GM18526 (cell line): Measurements from ENCODE around the gene PKN3.
A peak's percentile ranks its signal among the peaks of the same experiment; 100 is the strongest.

Source experiments
- POLR2A ChIP-seq: IDR thresholded peaks from 3 replicates; pipeline ENCODE4 v1.6.1; 2011; ENCODE audit not compliant: insufficient read length; ENCODE audit errors: extremely low read depth

PKN3 gene

DNA sequence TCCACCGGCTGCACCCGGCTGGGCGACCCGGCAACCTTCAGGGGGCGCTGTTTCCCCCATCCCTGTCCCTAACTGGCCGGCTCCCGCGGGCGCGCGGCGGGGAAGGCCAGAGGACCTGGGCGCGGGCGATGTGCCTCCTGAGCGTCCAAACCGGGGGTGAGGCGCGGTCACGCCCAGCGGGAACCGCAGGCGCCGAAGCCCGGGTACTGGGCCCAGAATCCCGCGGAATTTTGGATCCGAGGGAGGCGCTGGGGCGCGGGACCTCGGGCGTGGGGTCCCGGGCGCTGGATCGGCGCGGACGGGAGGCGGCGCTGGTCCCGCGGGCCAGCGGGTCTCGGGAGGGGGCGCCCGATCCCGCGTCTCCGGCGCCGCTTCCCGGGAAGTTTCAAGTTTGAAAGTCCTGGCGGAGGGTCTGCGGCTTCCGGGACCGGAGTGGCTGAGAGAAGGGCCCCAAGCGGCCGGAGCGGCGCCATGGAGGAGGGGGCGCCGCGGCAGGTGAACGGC, at the start of gene PKN3:
Gene PKN3 (plus strand): TSS at position 59 of the 504 bp plus-strand sequence. CDS start 413 bp downstream, at position 472.
- TF ChIP-seq POLR2A, result peak; percentile 53

- no peak for TF ChIP-seq POLR2A
Measured at GRCh38 chr9:128653908-128654307, 48.4 kb upstream of the PKN3 start.

GRCh38 chr9:128654481-128654880, 47.8 kb upstream of the PKN3 start:
- TF ChIP-seq POLR2A, result no peak

DNA sequence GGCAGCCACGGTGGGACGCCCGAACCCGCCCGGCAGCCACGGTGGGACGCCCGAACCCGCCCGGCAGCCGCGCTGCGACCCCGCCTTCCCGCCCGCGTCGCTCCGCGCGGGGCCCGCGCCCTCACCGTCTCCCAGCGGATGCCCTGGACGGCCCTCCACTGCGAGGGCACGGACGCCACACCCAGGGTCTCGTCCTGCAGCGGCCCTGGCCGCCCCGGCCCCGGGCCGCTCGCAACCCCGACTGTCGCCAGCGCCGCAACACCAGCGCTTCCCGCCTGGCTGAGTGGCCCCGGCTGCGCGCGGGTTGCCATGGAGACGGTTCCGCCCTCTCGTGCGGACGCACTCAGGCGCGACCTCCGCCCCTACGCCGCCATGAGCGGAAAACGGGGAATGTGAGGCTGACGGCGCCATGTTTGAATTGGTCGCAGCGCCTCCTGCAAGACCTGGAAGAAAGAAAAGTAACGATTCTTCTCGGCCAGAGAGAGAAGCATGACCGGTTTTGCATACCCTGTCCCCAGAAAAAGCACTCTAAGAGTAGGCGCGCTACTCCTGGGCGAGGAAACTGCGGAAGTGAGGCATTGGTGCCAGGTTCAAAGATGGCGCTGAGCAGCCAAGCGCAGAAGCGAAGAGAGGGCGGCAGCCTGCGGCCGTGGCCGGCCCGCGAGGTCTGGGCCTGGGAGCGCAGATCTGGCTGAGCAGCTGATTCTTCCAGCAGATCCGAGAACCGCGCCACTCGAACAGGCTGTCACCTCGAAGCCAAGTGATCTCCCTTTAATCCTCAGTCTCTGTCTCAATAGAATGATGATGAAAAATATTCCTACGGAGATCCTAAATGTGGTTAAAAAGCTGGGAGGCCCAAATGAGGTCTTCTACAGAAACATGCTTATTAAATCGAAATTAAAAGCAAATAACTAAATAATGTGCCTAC, 45.6 kb upstream of the PKN3 start, which contains the start of gene DYNC2I2:
Gene DYNC2I2 (minus strand): TSS at position 432 of the 928 bp plus-strand sequence. CDS start 121 bp downstream, at position 311.
- peak; percentile 75 for TF ChIP-seq POLR2A

- TF ChIP-seq POLR2A, result no peak
Measured at GRCh38 chr9:128657344-128657704, 45.0 kb upstream of the PKN3 start.

GRCh38 chr9:128657796-128658195, 44.5 kb upstream of the PKN3 start:
- no peak for TF ChIP-seq POLR2A

DNA sequence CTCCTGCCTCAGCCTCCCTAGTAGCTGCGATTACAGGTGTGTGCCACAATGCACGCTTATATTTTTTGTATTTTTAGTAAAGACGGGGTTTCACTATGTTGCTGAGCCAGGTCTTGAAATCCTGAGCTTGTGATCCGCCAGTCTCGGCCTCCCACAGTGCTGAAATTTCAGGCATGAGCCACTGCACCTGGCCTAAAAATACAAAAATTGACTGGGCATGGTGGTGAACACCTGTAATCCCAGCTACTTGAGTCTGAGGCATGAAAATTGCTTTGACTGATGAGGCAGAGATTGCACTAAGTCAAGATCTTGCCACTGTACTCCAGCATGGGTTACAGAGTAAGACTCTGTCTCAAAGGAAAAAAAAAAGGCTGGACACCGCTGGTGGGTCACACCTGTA, 32.5 kb upstream of the PKN3 start:
- TF ChIP-seq POLR2A, result no peak

GRCh38 chr9:128675382-128675781, 26.9 kb upstream of the PKN3 start:
- TF ChIP-seq POLR2A, result no peak

DNA sequence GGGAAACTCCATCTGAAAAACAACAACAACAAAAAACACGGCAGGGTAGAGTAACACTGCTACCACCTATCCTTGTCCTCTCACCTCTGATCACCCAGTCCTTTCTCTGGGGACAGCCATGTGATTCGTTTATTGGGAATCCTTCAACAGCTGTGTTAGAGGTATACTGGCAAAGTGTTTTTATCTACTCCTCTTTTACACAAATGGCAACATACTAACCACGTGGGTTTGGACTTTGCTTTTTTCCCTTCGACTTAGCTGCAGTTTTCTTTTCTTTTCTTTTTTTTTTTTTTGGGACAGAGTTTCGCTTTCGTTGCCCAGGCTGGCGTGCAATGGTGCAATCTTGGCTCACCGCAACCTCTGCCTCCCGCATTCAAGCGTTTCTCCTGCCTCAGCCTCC, 24.5 kb upstream of the PKN3 start:
- TF ChIP-seq POLR2A, result no peak

DNA sequence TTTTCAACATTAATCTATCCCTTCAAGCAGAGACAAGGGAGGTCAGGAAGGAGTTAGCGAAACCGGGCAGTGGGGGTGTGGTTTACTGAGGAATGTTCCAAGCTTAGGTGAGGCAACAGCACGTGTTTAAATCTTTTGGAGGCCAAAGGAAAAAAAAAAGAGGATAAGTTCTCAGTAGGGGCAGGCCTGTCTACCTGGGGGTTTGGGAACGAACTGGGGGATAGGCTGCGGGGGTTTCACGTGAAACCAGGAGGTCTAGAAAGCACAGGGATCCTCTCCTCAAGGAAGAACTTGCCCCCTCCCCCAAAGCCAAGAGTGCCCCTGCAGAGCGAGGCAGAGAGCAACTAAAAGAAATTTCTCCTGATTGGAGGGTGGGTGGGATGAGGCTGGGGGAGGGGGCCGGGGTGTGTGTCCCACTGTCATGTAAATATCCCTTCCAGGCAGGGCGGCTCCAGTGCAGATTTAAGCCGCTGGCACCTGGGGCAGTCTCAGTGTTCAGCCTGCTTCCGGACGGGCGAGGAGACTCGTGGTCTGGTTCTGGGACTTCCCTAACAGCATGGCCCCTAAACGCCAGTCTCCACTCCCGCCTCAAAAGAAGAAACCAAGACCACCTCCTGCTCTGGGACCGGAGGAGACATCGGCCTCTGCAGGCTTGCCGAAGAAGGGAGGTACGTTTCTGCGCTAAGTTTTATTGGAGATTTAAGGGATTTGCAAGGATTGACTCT, 18.8 kb upstream of the PKN3 start:
- peak; percentile 83 for TF ChIP-seq POLR2A

GRCh38 chr9:128684065-128684324, 18.3 kb upstream of the PKN3 start:
- TF ChIP-seq POLR2A, result no peak

GRCh38 chr9:128684325-128685199, 17.7 kb upstream of the PKN3 start:
- peak; percentile 93 for TF ChIP-seq POLR2A

- no peak for TF ChIP-seq POLR2A
Measured at GRCh38 chr9:128685636-128686489, 16.4 kb upstream of the PKN3 start.

DNA sequence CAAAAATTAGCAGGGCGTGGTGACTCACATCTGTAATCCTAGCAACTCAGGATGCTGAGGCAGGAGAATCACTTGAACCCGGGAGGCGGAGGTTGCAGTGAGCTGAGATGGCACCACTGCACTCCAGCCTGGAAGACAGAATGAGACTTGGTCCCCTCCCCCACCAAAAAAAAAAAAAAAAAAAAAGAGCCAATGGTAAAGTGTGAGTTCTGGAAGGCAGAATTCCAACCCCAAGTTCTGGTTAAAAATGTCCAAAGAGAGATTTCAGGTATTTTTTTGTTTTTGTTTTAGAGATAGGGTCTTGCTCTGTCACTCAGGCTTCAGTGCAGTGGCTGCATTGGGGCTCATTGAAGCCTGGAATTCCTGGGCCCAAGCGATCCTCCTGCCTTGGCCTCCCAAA, 14.8 kb upstream of the PKN3 start:
- TF ChIP-seq POLR2A, result no peak
